CD4-positive, alpha-beta T cell (primary cell): ENCODE data around the gene RHBDL1. TPM values are rescaled to one million over a fixed set of nuclear protein-coding genes. Genes with fewer than 3 reads are reported as not detected.
"Not testable (repeated sequence)": the region's sequence is repeated elsewhere in the genome, so short reads cannot be mapped to it uniquely, and the experiment has no call there.

Experiments used
- ATAC-seq: fragments of 200-7000 bp; cut with Tn5 transposase; one replicate; pipeline ENCODE4 v1.10.0; 2022; ENCODE audit warnings: mild to moderate bottlenecking; ENCODE audit not compliant: poor library complexity
- CTCF ChIA-PET: fragments of 350-600 bp; sonication (Branson Sonifier 250); formaldehyde crosslinking; loops from one replicate; lab custom pipeline; 2021; ENCODE audit warnings: antibody characterized with exemption, inconsistent platforms; lab: Charles Lee
- POLR2A ChIA-PET: fragments of 350-600 bp; sonication (Branson Sonifier 250); formaldehyde crosslinking; loops from one replicate; lab custom pipeline; 2021; ENCODE audit warnings: antibody characterized with exemption, inconsistent platforms; lab: Charles Lee
- DNase-seq, 14 experiments: peaks; one replicate each; pipeline ENCODE4 v3.0.0-alpha.2; 2013 to 2020; ENCODE audit warnings: mixed read lengths in 2 of 14
- H3K27ac ChIP-seq, 2 donors: one replicate each; pipeline versions ENCODE4 v1.5.1 to v1.7.0; 2013; ENCODE audit warnings: low read length in 2 of 2, low read depth in 1 of 2, mild to moderate bottlenecking in 1 of 2
- H3K27me3 ChIP-seq, 2 experiments: 1 replicate in 1 of 2; 2 replicates in 1 of 2; pipeline versions ENCODE4 v1.6.1 to v1.7.0; 2013; ENCODE audit warnings: low read length in 2 of 2, control low read depth in 1 of 2, mild to moderate bottlenecking in 1 of 2, moderate library complexity in 1 of 2; ENCODE audit not compliant: insufficient read depth in 2 of 2, control insufficient read depth in 1 of 2
- H3K36me3 ChIP-seq: one replicate; pipeline ENCODE4 v1.6.1; 2013; ENCODE audit warnings: low read length, control low read depth; ENCODE audit not compliant: insufficient read depth
- H3K4me1 ChIP-seq: one replicate; pipeline ENCODE4 v1.6.1; 2013; ENCODE audit warnings: low read length, control low read depth; ENCODE audit not compliant: insufficient read depth
- H3K4me3 ChIP-seq: one replicate; pipeline ENCODE4 v1.5.1; 2013; ENCODE audit warnings: mild to moderate bottlenecking, low read length, moderate library complexity
- H3K9me3 ChIP-seq, 2 experiments: 1 replicate in 1 of 2; 2 replicates in 1 of 2; pipeline versions ENCODE4 v1.6.1 to v1.7.0; 2013; ENCODE audit warnings: low read length in 2 of 2, mild to moderate bottlenecking in 2 of 2, control low read depth in 1 of 2, moderate library complexity in 1 of 2; ENCODE audit not compliant: control insufficient read depth in 1 of 2, insufficient read depth in 1 of 2
- H3K27ac Mint-ChIP-seq: one replicate; pipeline ENCODE4 v1.8.0; 2020; ENCODE audit warnings: mixed read lengths
- H3K27me3 Mint-ChIP-seq: one replicate; pipeline ENCODE4 v1.8.0; 2021; ENCODE audit warnings: mixed read lengths
- H3K36me3 Mint-ChIP-seq: one replicate; pipeline ENCODE4 v1.8.0; 2021; ENCODE audit warnings: low read depth, mixed read lengths
- H3K4me1 Mint-ChIP-seq: one replicate; pipeline ENCODE4 v1.8.0; 2021; ENCODE audit warnings: low read depth, mixed read lengths
- H3K4me3 Mint-ChIP-seq: one replicate; pipeline ENCODE4 v1.8.0; 2020; ENCODE audit warnings: mild to moderate bottlenecking, mixed read lengths
- H3K9me3 Mint-ChIP-seq: one replicate; pipeline ENCODE4 v1.8.0; 2020; ENCODE audit warnings: mixed read lengths
- CTCF ChIP-seq: fragments of 200-600 bp; IDR thresholded peaks from one replicate; pipeline ENCODE4 v1.8.0; 2022; ENCODE audit warnings: antibody characterized with exemption, mild to moderate bottlenecking
- intact Hi-C, 2 experiments: fragments of 100-400 bp; cut with DNase I in 1 of 2; cut with micrococcal nuclease in 1 of 2; formaldehyde crosslinking; loops; one replicate each; pipeline versions ENCODE4 v1.15.1 to v1.9.0; 2023 to 2025; cut with DNase I, micrococcal nuclease
- total RNA-seq, 174 experiments: library from RNA in 2 of 174; stranded (reverse) in 2 of 174; gene quantifications; one replicate each; pipeline ENCODE4 v1.2.3 and lab custom pipeline; 2021 to 2026

The RHBDL1 gene
- total RNA-seq, 2 experiments from 2014 or later: 6.6 to 6.9 TPM

GRCh38 chr16:712740-713250 is 37.3 kb downstream of the RHBDL1 start:
- Histone ChIP-seq H3K4me1 (peaks cover 24% of the 10 kb centered on the region), H3K9me3 (peaks cover 0 to 27% of the 10 kb centered on the region in 2 experiments), H3K27me3 (peaks cover 45 to 49% of the 10 kb centered on the region in 2 experiments)
- not testable (repeated sequence) for H3K4me1 Mint-ChIP-seq, H3K36me3 ChIP-seq, H3K4me3 ChIP-seq, ATAC-seq, H3K27ac Mint-ChIP-seq, H3K36me3 Mint-ChIP-seq, H3K27ac ChIP-seq, H3K9me3 Mint-ChIP-seq
- peak in 7 of 14 experiments; percentile 30 to 68 (median 49) for DNase-seq
- Mint-ChIP-seq H3K27me3 (peaks cover 42% of the 10 kb centered on the region), H3K4me3 (peak overlapping the region; percentile 40)
- peak; percentile 37 for TF ChIP-seq CTCF
- ChIA-PET CTCF (interaction anchor here (0.9 to 1.6 kb wide), 6 partner anchors 12 to 75 kb away, joined by 3 to 9 read pairs (median 6); partner anchors contain the start of genes CHTF18, CIAO3, RPUSD1 and WDR24), POLR2A (interaction anchor here (1.6 kb wide), 1 partner anchor 72 kb away, joined by 4 read pairs; no protein-coding TSS in a partner anchor)
- intact Hi-C loops: loop anchor here in 1 of 2 experiments (5.0 kb wide), 2 partner anchors 340 to 480 kb away; no protein-coding TSS in a partner anchor

- Histone ChIP-seq H3K36me3 (no peaks in the 10 kb centered on the region), H3K27me3 (peaks cover 32 to 37% of the 10 kb centered on the region in 2 experiments), H3K9me3 (peaks cover 0 to 27% of the 10 kb centered on the region in 2 experiments), H3K4me3 (no peak overlapping the region), H3K4me1 (peaks cover 26% of the 10 kb centered on the region), H3K27ac (no peak overlapping the region)
- no peak for ATAC-seq
- intact Hi-C loops: loop anchor here in 1 of 2 experiments (2.0 to 5.0 kb wide), 3 partner anchors 15 to 478 kb away; no protein-coding TSS in a partner anchor
- Mint-ChIP-seq H3K4me1 (peaks cover 10% of the 10 kb centered on the region), H3K9me3 (no peaks in the 10 kb centered on the region), H3K4me3 (peak overlapping the region; percentile 60), H3K27ac (no peak overlapping the region), H3K27me3 (peaks cover 29% of the 10 kb centered on the region), H3K36me3 (no peaks in the 10 kb centered on the region)
- ChIA-PET CTCF (no interaction called here), POLR2A (interaction anchor here (4.5 kb wide), 1 partner anchor 12 kb away, joined by 30 read pairs; the partner anchor contains the start of genes CCDC78 and HAGHL)
- DNase-seq: no peak
- TF ChIP-seq CTCF: no peak
Measured at GRCh38 chr16:714079-714478, 38.6 kb downstream of the RHBDL1 start.

GRCh38 chr16:714558-715476 is 39.3 kb downstream of the RHBDL1 start, which contains the start of gene METRN:
Gene METRN, plus strand, starts transcription at chr16:715118. Its CDS starts 172 bp downstream, at chr16:715290.
- H3K27me3 Mint-ChIP-seq: peaks cover 21% of the 10 kb centered on the region
- ATAC-seq: peak; percentile 92
- H3K27me3 ChIP-seq: peaks cover 25 to 30% of the 10 kb centered on the region in 2 experiments

More at GRCh38 chr16:714558-715476, 39.3 kb downstream of the RHBDL1 start, which contains the start of gene METRN:
- Histone ChIP-seq H3K36me3 (no peaks in the 10 kb centered on the region), H3K4me1 (peaks cover 33% of the 10 kb centered on the region), H3K27ac (no peak within 1 kb of the TSS), H3K9me3 (peaks cover 0 to 19% of the 10 kb centered on the region in 2 experiments), H3K4me3 (peak within 1 kb of the TSS; percentile 12)
- H3K9me3 Mint-ChIP-seq: no peaks in the 10 kb centered on the region
- peaks cover 18% of the 10 kb centered on the region for H3K4me1 Mint-ChIP-seq
- DNase-seq: peak; percentile 76 to 95 (median 88)
- ChIA-PET POLR2A (interaction anchor here (0.9 to 4.5 kb wide), 4 partner anchors 12 to 74 kb away, joined by 3 to 30 read pairs (median 14); partner anchors contain the start of genes CCDC78, CHTF18, HAGHL and RPUSD1), CTCF (interaction anchor here (1.2 to 2.3 kb wide), 2 partner anchors 26 to 74 kb away, joined by 3 to 8 read pairs; partner anchors contain the start of genes CHTF18, CIAO3 and RPUSD1)
- TF ChIP-seq CTCF: no peak
- intact Hi-C loops: loop anchor here in 1 of 2 experiments (2.0 to 5.0 kb wide), 3 partner anchors 14 to 477 kb away; no protein-coding TSS in a partner anchor
- peak within 1 kb of the TSS; percentile 69 for H3K4me3 Mint-ChIP-seq
- H3K27ac Mint-ChIP-seq: no peak within 1 kb of the TSS
- no peaks in the 10 kb centered on the region for H3K36me3 Mint-ChIP-seq
